Calu3 (cell line): Measurements from ENCODE around the gene MST1. TPM values are rescaled to one million over a fixed set of nuclear protein-coding genes. Genes with fewer than 3 reads are reported as not detected.

Experiments
- BruUV-seq: library from RNA; stranded (reverse); fragments of 400-500 nt; replicated peaks from 2 replicates; lab custom pipeline; 2021; lab: Mats Ljungman, UMichigan
- CTCF ChIA-PET: fragments of 300-600 bp; sonication (Branson Sonifier 250); formaldehyde crosslinking; loops from one replicate; lab custom pipeline; 2022; ENCODE audit warnings: antibody characterized with exemption; lab: Charles Lee
- DNase-seq: peaks from one replicate; pipeline ENCODE4 v3.0.0; 2022
- H3K27ac Mint-ChIP-seq: one replicate; pipeline ENCODE4 v1.8.0; 2022; ENCODE audit warnings: mixed read lengths; ENCODE audit not compliant: unreplicated experiment
- H3K27me3 Mint-ChIP-seq: one replicate; pipeline ENCODE4 v1.8.0; 2022; ENCODE audit warnings: mixed read lengths; ENCODE audit not compliant: unreplicated experiment
- H3K36me3 Mint-ChIP-seq: one replicate; pipeline ENCODE4 v1.8.0; 2022; ENCODE audit warnings: mild to moderate bottlenecking, moderate library complexity, mixed read lengths; ENCODE audit not compliant: insufficient read depth, unreplicated experiment
- H3K4me1 Mint-ChIP-seq: one replicate; pipeline ENCODE4 v1.8.0; 2022; ENCODE audit warnings: mild to moderate bottlenecking, low read depth, mixed read lengths; ENCODE audit not compliant: unreplicated experiment
- H3K4me3 Mint-ChIP-seq: one replicate; pipeline ENCODE4 v1.8.0; 2022; ENCODE audit warnings: mild to moderate bottlenecking, low read depth, moderate library complexity, mixed read lengths; ENCODE audit not compliant: unreplicated experiment
- H3K9me3 Mint-ChIP-seq: one replicate; pipeline ENCODE4 v1.8.0; 2022; ENCODE audit warnings: low read depth, mixed read lengths; ENCODE audit not compliant: unreplicated experiment
- CTCF ChIP-seq: fragments of 200-600 bp; IDR thresholded peaks from one replicate; pipeline ENCODE4 v1.8.0; 2022; ENCODE audit warnings: antibody characterized with exemption; ENCODE audit not compliant: unreplicated experiment
- intact Hi-C: fragments of 100-400 bp; cut with micrococcal nuclease; formaldehyde crosslinking; loops from one replicate; pipeline ENCODE4 v1.10.0; 2022; ENCODE audit not compliant: unreplicated experiment
- total RNA-seq: library from RNA; stranded (reverse); gene quantifications from 2 replicates; pipeline ENCODE4 v1.2.3, GENCODE V29; 2022

Gene MST1
- total RNA-seq, 1 experiment from 2014 or later = 8.0 TPM

- no peak overlapping the region for H3K4me3 Mint-ChIP-seq
- no peaks in the 10 kb centered on the region for H3K9me3 Mint-ChIP-seq
- H3K4me1 Mint-ChIP-seq = peaks cover 3% of the 10 kb centered on the region
- intact Hi-C loops = no loop called here
- H3K36me3 Mint-ChIP-seq = peaks cover 10% of the 10 kb centered on the region
- DNase-seq = no peak
- CTCF ChIA-PET = no interaction called here
- no peaks in the 10 kb centered on the region for H3K27me3 Mint-ChIP-seq
- no peak for TF ChIP-seq CTCF
- H3K27ac Mint-ChIP-seq = no peak overlapping the region
- no TSS peak for BruUV-seq
Measured at GRCh38 chr3:49680493-49681231, 8.6 kb downstream of the MST1 start.

GRCh38 chr3:49675912-49676311 lies 13.4 kb downstream of the MST1 start:
- TSS peak; percentile 43 for BruUV-seq
- Mint-ChIP-seq H3K9me3 (no peaks in the 10 kb centered on the region), H3K27ac (no peak overlapping the region), H3K4me1 (peaks cover 27% of the 10 kb centered on the region), H3K36me3 (peaks cover 26% of the 10 kb centered on the region), H3K27me3 (no peaks in the 10 kb centered on the region), H3K4me3 (no peak overlapping the region)
- intact Hi-C loops = no loop called here
- DNase-seq = no peak
- CTCF ChIA-PET = interaction anchor here (0.6 kb wide), 1 partner anchor 223 kb away, joined by 3 read pairs; no protein-coding TSS in a partner anchor
- no peak for TF ChIP-seq CTCF

- no peaks in the 10 kb centered on the region for H3K9me3 Mint-ChIP-seq
- CTCF ChIA-PET = no interaction called here
- no peaks in the 10 kb centered on the region for H3K27me3 Mint-ChIP-seq
- DNase-seq = no peak
- peak overlapping the region; percentile 97 for H3K4me3 Mint-ChIP-seq
- H3K27ac Mint-ChIP-seq = no peak overlapping the region
- peaks cover 27% of the 10 kb centered on the region for H3K4me1 Mint-ChIP-seq
- peaks cover 26% of the 10 kb centered on the region for H3K36me3 Mint-ChIP-seq
- intact Hi-C loops = loop anchor here (5.0 kb wide), 1 partner anchor 207 kb away; no protein-coding TSS in a partner anchor
- BruUV-seq = no TSS peak
- TF ChIP-seq CTCF = no peak
Measured at GRCh38 chr3:49674497-49674983, 14.7 kb downstream of the MST1 start.

- Mint-ChIP-seq H3K9me3 (no peaks in the 10 kb centered on the region), H3K27ac (peak within 1 kb of the TSS; percentile 95), H3K4me1 (peaks cover 32% of the 10 kb centered on the region), H3K27me3 (no peaks in the 10 kb centered on the region), H3K4me3 (peak within 1 kb of the TSS; percentile 97), H3K36me3 (peaks cover 26% of the 10 kb centered on the region)
- no peak for TF ChIP-seq CTCF
- peak; percentile 99 for DNase-seq
- intact Hi-C loops = loop anchor here (1.0 to 5.0 kb wide), 2 partner anchors 135 to 207 kb away; no protein-coding TSS in a partner anchor
- CTCF ChIA-PET = interaction anchor here (3.5 kb wide), 1 partner anchor 134 kb away, joined by 102 read pairs; no protein-coding TSS in a partner anchor
- BruUV-seq = no TSS peak
Measured at GRCh38 chr3:49673715-49674496, 15.4 kb downstream of the MST1 start, which contains the start of gene APEH. TSS of gene APEH (plus strand) at chr3:49674351. CDS start at chr3:49674402, 51 bp downstream.
